Measurements from ENCODE around the gene CEND1. TPM values are rescaled to one million over a fixed set of nuclear protein-coding genes. Genes with fewer than 3 reads are reported as not detected.

Gene CEND1
- total and polyA plus RNA-seq, 2 of the 13 experiments (the other 11 are each of a cell fraction or from before 2014, with no cell fraction given) = not detected

- in situ Hi-C loops (cut with HindIII; ENCODE audit: extremely low pct_ligation_motif_present, low pct_unique_long_range_greater_than_20kb) (no loop called here), intact Hi-C loops (cut with micrococcal nuclease; ENCODE audit: unreplicated experiment) (no loop called here)
- Histone ChIP-seq H3K4me3 (replicated peaks in 1 of 3; ENCODE audit: insufficient read depth in 1 of 3, low read depth in 2 of 3, low read length in 3 of 3) (no peak overlapping the region; a peak in 1 of 6 replicates), H3K27me3 (ENCODE audit: control insufficient read depth in 1 of 2, insufficient read depth in 2 of 2, low read length in 2 of 2) (no peaks in the 10 kb centered on the region; a peak in 1 of 5 replicates), H3K9me3 (ENCODE audit: low read length) (no peaks in the 10 kb centered on the region), H2AFZ (ENCODE audit: low read length) (no peak overlapping the region), H4K20me1 (ENCODE audit: insufficient read depth, low read length) (peaks cover 5% of the 10 kb centered on the region; the same call in 1 of the 2 replicates), H3K27ac (ENCODE audit: extremely low read length, insufficient read depth, low read length) (no peak overlapping the region), H3K79me2 (ENCODE audit: insufficient read depth, low read length) (peaks cover 52% of the 10 kb centered on the region), H3K9ac (ENCODE audit: insufficient read depth, low read depth, low read length) (peak overlapping the region; percentile 14; the same call in 1 of the 2 replicates), H3K4me1 (ENCODE audit: insufficient read depth, low read length) (peaks cover 37% of the 10 kb centered on the region), H3K36me3 (replicated peaks in 1 of 2; ENCODE audit: control insufficient read depth in 1 of 2, insufficient read depth in 2 of 2, low read length in 2 of 2) (peaks cover 0 to 6% of the 10 kb centered on the region in 2 experiments; a peak in 2 of 5 replicates), H3K4me2 (ENCODE audit: low read depth, low read length) (peak overlapping the region; percentile 82)
- ChIA-PET CTCF (ENCODE audit: low intra/inter-chr PET ratio, low total read pairs) (no interaction called here), POLR2A (interaction anchor here (0.6 to 2.5 kb wide), 2 partner anchors 23 to 60 kb away, joined by 3 to 7 read pairs; no protein-coding TSS in a partner anchor)
- 0% methylated on average over 1 of the region's 2 CpGs for WGBS (ENCODE audit: low lambda C conversion rate)
- no TSS peak for BruUV-seq (replicated peaks)
- ATAC-seq (no peak), DNase-seq (ENCODE audit: low spot score) (no peak), FAIRE-seq (no peak)
- peak; percentile 26; the same call in 1 of the 2 replicates for TF ChIP-seq CEBPB (IDR thresholded peaks at IDR 0.05; ENCODE audit: borderline replicate concordance, low read depth, low read length)
- no peak for TF ChIP-seq ZBTB38 (CRISPR knock-in tag; IDR thresholded peaks at IDR 0.05)
- TF ChIP-seq, protein P1, sequence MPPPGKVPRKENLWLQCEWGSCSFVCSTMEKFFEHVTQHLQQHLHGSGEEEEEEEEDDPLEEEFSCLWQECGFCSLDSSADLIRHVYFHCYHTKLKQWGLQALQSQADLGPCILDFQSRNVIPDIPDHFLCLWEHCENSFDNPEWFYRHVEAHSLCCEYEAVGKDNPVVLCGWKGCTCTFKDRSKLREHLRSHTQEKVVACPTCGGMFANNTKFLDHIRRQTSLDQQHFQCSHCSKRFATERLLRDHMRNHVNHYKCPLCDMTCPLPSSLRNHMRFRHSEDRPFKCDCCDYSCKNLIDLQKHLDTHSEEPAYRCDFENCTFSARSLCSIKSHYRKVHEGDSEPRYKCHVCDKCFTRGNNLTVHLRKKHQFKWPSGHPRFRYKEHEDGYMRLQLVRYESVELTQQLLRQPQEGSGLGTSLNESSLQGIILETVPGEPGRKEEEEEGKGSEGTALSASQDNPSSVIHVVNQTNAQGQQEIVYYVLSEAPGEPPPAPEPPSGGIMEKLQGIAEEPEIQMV (CRISPR knock-in tag; IDR thresholded peaks at IDR 0.05; ENCODE audit: low read depth) = no peak
- TF ChIP-seq, protein P2, sequence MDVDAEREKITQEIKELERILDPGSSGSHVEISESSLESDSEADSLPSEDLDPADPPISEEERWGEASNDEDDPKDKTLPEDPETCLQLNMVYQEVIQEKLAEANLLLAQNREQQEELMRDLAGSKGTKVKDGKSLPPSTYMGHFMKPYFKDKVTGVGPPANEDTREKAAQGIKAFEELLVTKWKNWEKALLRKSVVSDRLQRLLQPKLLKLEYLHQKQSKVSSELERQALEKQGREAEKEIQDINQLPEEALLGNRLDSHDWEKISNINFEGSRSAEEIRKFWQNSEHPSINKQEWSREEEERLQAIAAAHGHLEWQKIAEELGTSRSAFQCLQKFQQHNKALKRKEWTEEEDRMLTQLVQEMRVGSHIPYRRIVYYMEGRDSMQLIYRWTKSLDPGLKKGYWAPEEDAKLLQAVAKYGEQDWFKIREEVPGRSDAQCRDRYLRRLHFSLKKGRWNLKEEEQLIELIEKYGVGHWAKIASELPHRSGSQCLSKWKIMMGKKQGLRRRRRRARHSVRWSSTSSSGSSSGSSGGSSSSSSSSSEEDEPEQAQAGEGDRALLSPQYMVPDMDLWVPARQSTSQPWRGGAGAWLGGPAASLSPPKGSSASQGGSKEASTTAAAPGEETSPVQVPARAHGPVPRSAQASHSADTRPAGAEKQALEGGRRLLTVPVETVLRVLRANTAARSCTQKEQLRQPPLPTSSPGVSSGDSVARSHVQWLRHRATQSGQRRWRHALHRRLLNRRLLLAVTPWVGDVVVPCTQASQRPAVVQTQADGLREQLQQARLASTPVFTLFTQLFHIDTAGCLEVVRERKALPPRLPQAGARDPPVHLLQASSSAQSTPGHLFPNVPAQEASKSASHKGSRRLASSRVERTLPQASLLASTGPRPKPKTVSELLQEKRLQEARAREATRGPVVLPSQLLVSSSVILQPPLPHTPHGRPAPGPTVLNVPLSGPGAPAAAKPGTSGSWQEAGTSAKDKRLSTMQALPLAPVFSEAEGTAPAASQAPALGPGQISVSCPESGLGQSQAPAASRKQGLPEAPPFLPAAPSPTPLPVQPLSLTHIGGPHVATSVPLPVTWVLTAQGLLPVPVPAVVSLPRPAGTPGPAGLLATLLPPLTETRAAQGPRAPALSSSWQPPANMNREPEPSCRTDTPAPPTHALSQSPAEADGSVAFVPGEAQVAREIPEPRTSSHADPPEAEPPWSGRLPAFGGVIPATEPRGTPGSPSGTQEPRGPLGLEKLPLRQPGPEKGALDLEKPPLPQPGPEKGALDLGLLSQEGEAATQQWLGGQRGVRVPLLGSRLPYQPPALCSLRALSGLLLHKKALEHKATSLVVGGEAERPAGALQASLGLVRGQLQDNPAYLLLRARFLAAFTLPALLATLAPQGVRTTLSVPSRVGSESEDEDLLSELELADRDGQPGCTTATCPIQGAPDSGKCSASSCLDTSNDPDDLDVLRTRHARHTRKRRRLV (CRISPR knock-in tag; IDR thresholded peaks at IDR 0.05) = no peak
- no peak for TF ChIP-seq ZUFSP (CRISPR knock-in tag; IDR thresholded peaks at IDR 0.05; ENCODE audit: borderline replicate concordance)
- TF ChIP-seq ZNF879 (CRISPR knock-in tag; IDR thresholded peaks at IDR 0.05) = no peak
- TF ChIP-seq PHB2 (IDR thresholded peaks at IDR 0.05; ENCODE audit: partially characterized antibody) = no peak
- no peak for TF ChIP-seq ZNF563 (CRISPR knock-in tag; IDR thresholded peaks at IDR 0.05)
Observed at GRCh38 chr11:749731-750130, 40.2 kb downstream of the CEND1 start.

All from HepG2 (cell line).